ENCODE data around the gene TBL1XR1.

The TBL1XR1 gene

GRCh38 chr3:176987901-176988650 is 209.2 kb downstream of the TBL1XR1 start:
- Histone ChIP-seq H2AFZ (ENCODE audit: low read length) (no peak overlapping the region), H3K79me2 (ENCODE audit: insufficient read depth, low read length) (no peaks in the 10 kb centered on the region), H3K27ac (ENCODE audit: low read depth, low read length, poor library complexity, severe bottlenecking) (no peak overlapping the region), H3K4me1 (ENCODE audit: insufficient read depth, low read length, severe bottlenecking) (no peaks in the 10 kb centered on the region), H3K4me2 (ENCODE audit: low read length) (no peak overlapping the region), H3K9ac (ENCODE audit: low read length) (no peak overlapping the region), H4K20me1 (ENCODE audit: insufficient read depth, low read length) (no peaks in the 10 kb centered on the region), H3F3A (ENCODE audit: insufficient read depth, low read length) (no peaks in the 10 kb centered on the region), H3K36me3 (ENCODE audit: insufficient read depth, low read length) (no peaks in the 10 kb centered on the region), H3K4me3 (ENCODE audit: low read depth, low read length, poor library complexity, severe bottlenecking) (no peak overlapping the region), H3K9me2 (ENCODE audit: low read depth, low read length) (no peaks in the 10 kb centered on the region), H3K27me3 (ENCODE audit: insufficient read depth, low read length) (no peaks in the 10 kb centered on the region), H3K9me3 (ENCODE audit: low read length) (no peaks in the 10 kb centered on the region)
- no peak for TF ChIP-seq EZH2 (IDR thresholded peaks at IDR 0.05; ENCODE audit: borderline replicate concordance, low read length)
- TF ChIP-seq CTCF (IDR thresholded peaks at IDR 0.05; ENCODE audit: low read length): no peak

GRCh38 chr3:176978441-176978840 is 218.8 kb downstream of the TBL1XR1 start:
- H3K9ac ChIP-seq (ENCODE audit: low read length): no peak overlapping the region
- no peaks in the 10 kb centered on the region for H3K36me3 ChIP-seq (ENCODE audit: insufficient read depth, low read length)
- H3K4me3 ChIP-seq (ENCODE audit: low read depth, low read length, poor library complexity, severe bottlenecking): no peak overlapping the region
- H3K4me2 ChIP-seq (ENCODE audit: low read length): no peak overlapping the region
- no peaks in the 10 kb centered on the region for H3K4me1 ChIP-seq (ENCODE audit: insufficient read depth, low read length, severe bottlenecking)
- no peak overlapping the region for H2AFZ ChIP-seq (ENCODE audit: low read length)
- no peaks in the 10 kb centered on the region for H4K20me1 ChIP-seq (ENCODE audit: insufficient read depth, low read length)
- no peaks in the 10 kb centered on the region for H3K9me2 ChIP-seq (ENCODE audit: low read depth, low read length)
- no peak overlapping the region for H3K27ac ChIP-seq (ENCODE audit: low read depth, low read length, poor library complexity, severe bottlenecking)
- H3K27me3 ChIP-seq (ENCODE audit: insufficient read depth, low read length): no peaks in the 10 kb centered on the region
- no peaks in the 10 kb centered on the region; the same call in 1 of the 2 replicates for H3F3A ChIP-seq (ENCODE audit: insufficient read depth, low read length)
- H3K9me3 ChIP-seq (ENCODE audit: low read length): no peaks in the 10 kb centered on the region
- TF ChIP-seq CTCF (IDR thresholded peaks at IDR 0.05; ENCODE audit: low read length) (no peak), EZH2 (IDR thresholded peaks at IDR 0.05; ENCODE audit: borderline replicate concordance, low read length) (no peak)
- no peaks in the 10 kb centered on the region for H3K79me2 ChIP-seq (ENCODE audit: insufficient read depth, low read length)

- no peak for TF ChIP-seq CTCF (IDR thresholded peaks at IDR 0.05; ENCODE audit: low read length)
- TF ChIP-seq EZH2 (IDR thresholded peaks at IDR 0.05; ENCODE audit: borderline replicate concordance, low read length): no peak
- no peaks in the 10 kb centered on the region; the same call in 1 of the 2 replicates for H3F3A ChIP-seq (ENCODE audit: insufficient read depth, low read length)
- H3K27me3 ChIP-seq (ENCODE audit: insufficient read depth, low read length): no peaks in the 10 kb centered on the region
- no peak overlapping the region for H3K4me2 ChIP-seq (ENCODE audit: low read length)
- no peak overlapping the region for H3K4me3 ChIP-seq (ENCODE audit: low read depth, low read length, poor library complexity, severe bottlenecking)
- no peaks in the 10 kb centered on the region for H3K36me3 ChIP-seq (ENCODE audit: insufficient read depth, low read length)
- no peak overlapping the region for H3K9ac ChIP-seq (ENCODE audit: low read length)
- no peak overlapping the region for H3K27ac ChIP-seq (ENCODE audit: low read depth, low read length, poor library complexity, severe bottlenecking)
- H3K4me1 ChIP-seq (ENCODE audit: insufficient read depth, low read length, severe bottlenecking): no peaks in the 10 kb centered on the region
- H3K9me3 ChIP-seq (ENCODE audit: low read length): no peaks in the 10 kb centered on the region
- H4K20me1 ChIP-seq (ENCODE audit: insufficient read depth, low read length): no peaks in the 10 kb centered on the region
- H2AFZ ChIP-seq (ENCODE audit: low read length): no peak overlapping the region
- no peaks in the 10 kb centered on the region for H3K9me2 ChIP-seq (ENCODE audit: low read depth, low read length)
- H3K79me2 ChIP-seq (ENCODE audit: insufficient read depth, low read length): no peaks in the 10 kb centered on the region
Observed at GRCh38 chr3:176977331-176977730, 220.0 kb downstream of the TBL1XR1 start.

Data from OCI-LY1 (cell line).